GM12872 (cell line): ENCODE results near the gene KLHL36.

ENCODE experiments used
- CTCF ChIP-seq: IDR thresholded peaks from 3 replicates; pipeline ENCODE4 v1.5.1; 2011; ENCODE audit warnings: low read depth, mild to moderate bottlenecking, low read length, moderate library complexity; ENCODE audit not compliant: insufficient read depth

KLHL36 gene

GRCh38 chr16:84611041-84611440, 37.3 kb upstream of the KLHL36 start:
- no peak for TF ChIP-seq CTCF

GRCh38 chr16:84612686-84613085, 35.6 kb upstream of the KLHL36 start:
- TF ChIP-seq CTCF = no peak

GRCh38 chr16:84613408-84614072, 34.8 kb upstream of the KLHL36 start:
- no peak for TF ChIP-seq CTCF

GRCh38 chr16:84614073-84614459, 34.2 kb upstream of the KLHL36 start:
- TF ChIP-seq CTCF = no peak

- TF ChIP-seq CTCF = no peak
Observed at GRCh38 chr16:84614623-84614967, 33.7 kb upstream of the KLHL36 start.

GRCh38 chr16:84614968-84615813, 33.1 kb upstream of the KLHL36 start:
- no peak for TF ChIP-seq CTCF

- no peak for TF ChIP-seq CTCF
Observed at GRCh38 chr16:84616515-84616914, 31.8 kb upstream of the KLHL36 start.
